T-helper 1 cell treated with Interleukin-12 subunit alpha and Interleukin-12 subunit beta and Interleukin-4 antibody, amounts not matched to agents 30 ng/mL and 1 ng/mL, for 36 hours (primary cell): ENCODE results near the gene SRP14. TPM values are rescaled to one million over a fixed set of nuclear protein-coding genes. Genes with fewer than 3 reads are reported as not detected.

Source experiments
- intact Hi-C: fragments of 100-400 bp; cut with micrococcal nuclease; formaldehyde crosslinking; loops from one replicate; pipeline ENCODE4 v1.15.1; 2024
- total RNA-seq: library from RNA; stranded (reverse); gene quantifications from 2 replicates; pipeline ENCODE4 v1.2.3, GENCODE V29; 2022

The SRP14 gene
- total RNA-seq, 1 donor from 2014 or later, result 152 TPM

DNA sequence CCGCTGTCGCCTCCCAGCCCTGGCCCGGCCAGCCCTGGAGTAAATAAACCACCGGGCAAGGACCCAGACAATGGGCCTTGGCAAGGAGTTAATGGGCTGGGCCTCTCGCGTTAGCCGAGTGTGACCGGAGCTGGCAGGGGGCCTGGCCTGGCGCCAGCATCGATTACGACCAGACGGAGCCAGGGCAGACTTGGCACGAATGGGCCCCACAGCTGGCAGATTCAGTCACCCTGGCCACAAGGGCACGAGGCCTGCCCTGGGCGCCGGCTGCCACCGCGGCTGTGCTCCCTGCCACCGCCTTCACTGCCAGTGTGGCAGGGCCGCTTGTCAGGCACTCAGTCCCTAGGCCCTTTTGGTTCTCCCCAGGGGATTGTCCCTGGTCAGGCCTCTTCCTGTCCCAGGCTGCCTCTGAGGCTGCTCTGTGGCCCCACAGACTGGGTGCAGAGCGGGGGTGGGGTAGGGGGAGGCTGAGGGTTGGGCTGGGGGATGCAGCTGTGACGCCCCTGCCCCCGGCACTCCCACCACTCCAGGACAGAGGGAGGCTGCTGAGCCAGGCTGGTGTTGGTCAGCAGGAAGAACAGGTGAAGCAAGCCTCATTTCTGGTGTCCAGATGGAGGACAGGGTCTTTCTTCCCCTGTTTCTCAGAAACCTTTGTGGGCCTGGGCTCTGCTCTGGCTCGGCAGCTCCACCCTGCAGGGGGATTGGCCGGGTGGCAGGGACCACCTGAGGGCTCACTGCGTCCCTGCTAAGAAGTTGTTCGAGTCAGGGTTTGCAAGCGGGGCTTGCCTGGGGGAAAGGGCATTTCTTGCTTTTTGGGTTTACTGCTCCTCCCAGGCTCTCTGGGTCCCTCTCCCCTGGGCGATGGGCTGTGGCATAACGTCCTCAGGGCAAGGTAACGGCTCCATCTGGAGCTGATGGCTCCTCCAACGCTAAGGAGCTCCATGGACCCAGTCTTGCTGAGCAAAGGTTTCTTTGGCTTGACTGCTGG, 30.5 kb upstream of the SRP14 start:
- intact Hi-C loops, result no loop called here

DNA sequence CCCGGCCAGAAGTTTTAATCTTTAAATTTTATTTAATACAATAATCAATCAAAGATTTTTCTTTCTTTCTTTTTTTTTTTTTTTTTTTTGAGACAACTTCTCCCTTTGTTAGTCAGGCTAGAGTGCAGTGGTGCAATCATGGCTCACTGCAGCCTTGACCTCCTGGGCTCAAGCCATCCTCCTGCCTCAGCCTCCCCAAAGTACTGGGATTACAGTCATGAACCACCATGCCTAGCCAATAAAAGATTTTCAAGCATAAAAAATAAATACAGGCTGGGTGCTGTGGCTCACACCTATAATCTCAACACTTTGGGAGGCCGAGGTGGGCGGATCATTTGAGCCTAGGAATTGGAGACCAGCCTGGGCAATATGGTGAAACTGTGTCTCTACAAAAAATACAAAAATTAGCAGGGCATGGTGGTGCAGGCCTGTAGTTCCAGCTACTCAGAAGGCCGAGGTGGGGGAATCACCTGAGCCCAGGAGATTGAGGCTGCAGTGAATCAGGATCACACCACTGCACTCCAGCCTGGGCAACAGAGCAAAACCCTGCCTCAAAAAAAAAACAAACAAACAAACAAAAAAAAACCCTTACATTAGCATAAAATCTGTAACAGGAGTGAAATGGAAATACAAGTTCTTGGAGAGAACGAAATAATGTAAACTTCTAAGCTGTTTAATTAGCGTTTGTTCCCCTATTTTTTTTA, 29.1 kb upstream of the SRP14 start:
- intact Hi-C loops, result no loop called here

DNA sequence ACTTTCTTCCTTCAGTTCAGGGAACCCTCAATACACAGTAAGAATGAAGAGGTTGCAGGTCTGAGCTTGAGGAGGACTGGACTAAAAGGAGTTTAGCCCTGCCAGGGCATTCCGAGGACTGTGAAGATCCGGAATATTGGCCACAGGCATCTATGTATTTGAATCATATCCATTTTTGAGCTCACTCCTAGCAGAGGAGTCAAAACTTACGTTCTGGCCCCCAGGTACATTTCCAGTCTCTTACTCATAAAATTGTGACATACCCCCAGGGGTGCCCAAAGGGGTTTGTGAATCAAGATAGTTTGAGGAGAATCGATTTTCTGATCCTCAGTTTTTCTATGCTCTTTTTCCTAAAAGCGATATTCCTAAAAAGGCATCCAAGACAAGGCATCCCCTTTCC, 27.6 kb upstream of the SRP14 start:
- intact Hi-C loops, result no loop called here

DNA sequence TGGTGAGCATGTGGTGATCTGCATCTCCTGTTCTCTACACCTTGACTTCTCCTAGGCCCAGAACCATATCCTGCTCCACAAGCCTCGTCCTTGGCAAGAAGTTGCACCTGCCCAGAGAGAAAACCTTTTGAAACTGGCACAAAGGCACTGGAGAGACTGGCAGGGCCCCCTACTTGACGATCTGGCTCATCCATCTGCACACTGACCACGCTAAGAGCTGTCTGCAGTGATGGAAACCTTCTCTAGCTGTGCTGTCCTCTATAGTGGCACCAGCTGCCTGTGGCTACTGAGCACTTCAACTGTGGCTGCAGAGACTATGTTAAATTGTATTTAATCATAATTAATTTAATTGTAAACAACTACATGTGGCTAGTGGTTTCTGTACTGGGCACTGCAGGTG, 26.2 kb upstream of the SRP14 start:
- intact Hi-C loops, result no loop called here

DNA sequence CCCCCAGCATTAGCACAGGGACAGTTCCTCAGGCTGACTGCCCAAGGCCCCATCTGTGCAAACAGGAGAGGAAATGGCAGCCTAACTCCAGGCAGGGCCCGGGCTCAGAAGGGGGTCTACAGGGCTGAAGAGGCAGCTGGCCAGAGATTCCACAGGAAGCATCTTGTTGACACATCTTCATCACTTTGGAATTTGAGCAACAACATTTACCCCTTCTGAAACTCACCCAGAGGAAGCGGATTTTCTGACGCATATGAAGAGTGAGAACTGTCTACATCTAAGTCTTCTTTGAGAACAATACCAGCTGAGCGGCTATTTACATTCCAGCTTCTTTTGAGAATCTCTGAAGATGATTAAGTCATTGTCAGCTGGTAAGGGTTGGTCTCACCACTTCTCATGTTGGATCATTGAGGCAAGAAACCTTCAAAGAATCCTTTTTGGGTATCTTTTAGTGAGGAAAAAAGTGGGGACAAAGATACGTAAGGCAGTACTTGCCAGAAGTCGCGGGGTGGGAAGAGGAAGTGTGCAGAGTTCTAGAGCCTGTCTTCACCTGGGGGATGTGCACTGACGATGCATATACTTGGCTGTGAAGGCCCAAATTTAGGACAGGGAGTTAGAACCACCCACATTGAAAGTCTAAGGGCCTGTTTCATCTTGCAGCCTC, 25.4 kb upstream of the SRP14 start:
- intact Hi-C loops, result no loop called here

DNA sequence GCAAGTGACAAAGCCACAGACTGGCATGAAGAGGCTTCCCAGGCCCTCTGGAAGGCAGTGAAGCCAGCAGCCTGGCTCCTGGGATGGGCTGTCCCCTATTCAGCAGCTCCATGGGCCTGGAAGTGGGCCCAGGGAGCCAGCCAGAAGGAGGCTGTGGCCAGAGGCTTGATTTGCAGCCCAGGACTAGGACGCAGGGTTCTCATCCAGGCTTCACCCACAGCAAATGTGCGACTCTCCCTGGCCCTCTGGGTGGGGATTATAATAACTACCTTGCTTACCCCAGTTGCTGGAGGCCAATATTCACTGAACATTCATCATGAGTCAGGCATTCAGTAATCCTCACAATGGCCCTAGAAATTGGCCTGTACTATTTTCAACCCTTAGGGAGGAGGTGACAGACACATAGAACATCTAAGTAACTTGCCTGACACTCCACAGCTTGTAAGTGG, 24.6 kb upstream of the SRP14 start:
- intact Hi-C loops, result no loop called here

DNA sequence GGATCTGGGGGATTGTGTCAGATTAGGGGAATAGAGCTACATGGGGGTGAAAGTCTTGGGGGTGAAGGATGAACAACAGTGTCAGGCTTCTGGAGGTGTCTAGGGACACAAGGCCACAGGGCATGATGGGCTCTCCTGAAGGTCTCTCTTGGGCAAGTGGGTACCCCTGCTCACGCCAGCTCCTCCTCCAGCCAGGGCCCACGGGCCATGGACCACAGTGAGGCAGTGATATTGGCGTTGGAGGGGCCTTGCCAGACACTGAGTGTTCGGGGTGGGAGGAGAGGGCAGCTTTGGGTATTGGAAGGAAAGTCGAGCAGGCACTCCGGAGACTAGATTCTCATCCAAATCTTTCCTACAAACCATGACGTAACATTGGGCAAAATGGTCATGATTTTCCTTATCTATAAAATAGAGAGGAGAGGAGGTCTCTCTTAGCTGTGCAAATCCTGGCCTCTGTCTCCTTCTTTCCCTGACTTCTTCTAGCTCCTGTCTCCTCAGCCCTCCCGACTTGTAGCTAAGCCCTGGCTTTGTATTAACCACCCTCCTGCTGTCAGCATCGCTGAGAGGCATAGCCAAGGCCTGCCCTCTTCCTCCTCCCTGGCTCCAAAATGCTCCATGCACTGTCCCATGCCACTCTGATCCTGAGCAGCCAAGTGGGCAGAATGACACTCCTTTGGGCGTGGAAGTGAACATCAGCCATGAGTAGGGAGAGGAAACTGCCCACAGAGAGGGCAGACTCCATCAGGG, 24.0 kb upstream of the SRP14 start:
- intact Hi-C loops, result no loop called here

DNA sequence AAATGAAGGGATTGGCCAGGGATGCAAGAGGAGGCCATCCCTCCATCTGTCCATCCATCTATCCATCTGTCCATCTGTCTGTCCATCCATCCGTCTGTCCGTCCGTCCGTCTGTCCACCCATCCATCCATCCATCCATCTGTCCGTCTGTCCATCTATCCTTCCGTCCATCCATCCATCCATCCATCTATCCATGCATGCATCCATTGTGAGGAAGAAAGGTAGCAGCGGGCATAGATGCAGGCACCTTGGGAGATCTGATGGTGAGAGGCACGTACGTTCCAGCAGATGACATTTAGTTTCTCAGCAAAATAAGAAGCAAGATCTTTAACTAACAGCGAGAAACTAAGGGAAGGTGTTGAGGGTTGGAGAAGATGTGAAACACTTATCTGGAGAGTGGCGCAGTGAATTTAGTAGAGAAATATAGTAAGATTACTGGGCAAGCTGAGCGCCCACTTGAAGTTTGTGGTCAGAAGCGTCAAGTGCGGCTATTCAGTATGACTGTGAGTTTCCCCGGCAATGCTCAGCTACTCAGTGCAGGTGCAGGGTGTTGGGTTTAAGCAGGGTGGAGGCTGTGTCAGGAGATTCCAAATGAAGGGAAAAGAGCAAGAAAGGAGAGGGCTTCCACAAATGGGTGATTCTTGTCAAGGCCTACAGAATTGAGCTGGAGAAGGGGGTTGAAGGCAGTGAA, 22.4 kb upstream of the SRP14 start:
- intact Hi-C loops, result no loop called here

DNA sequence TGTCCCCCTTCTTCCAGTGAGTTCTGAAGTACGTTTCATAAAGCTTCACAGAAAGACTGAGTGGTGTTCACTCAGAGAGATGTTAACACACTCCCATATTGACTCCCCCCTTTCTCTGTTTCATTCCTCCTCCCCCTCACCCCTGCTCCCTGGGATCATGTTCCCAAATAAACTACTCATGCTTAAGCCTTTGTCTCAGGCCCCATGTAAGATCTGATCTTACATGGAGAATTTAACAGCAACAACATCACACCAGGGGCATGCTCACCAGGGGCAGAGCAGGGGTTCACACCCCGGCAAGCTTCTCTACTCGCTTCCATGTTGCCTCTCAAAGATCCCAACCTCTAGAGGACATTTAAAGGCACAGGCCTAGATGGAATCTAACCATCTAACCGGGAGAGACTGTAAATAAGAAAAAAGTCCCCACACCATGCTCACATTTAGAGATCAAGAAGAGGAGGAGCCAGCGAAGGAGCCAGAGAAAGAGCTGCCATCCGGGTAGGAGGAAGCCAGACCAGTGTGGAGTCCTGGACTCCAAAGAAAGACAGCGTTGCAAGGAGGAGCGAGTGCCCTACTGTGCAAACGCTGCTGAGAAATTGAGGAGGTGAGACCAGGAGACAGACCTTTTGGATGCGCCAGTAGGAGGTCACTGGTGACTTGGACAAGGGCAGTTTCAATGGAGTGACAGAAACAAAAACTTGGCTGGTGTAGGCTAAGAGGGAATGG, 21.4 kb upstream of the SRP14 start:
- intact Hi-C loops, result no loop called here

DNA sequence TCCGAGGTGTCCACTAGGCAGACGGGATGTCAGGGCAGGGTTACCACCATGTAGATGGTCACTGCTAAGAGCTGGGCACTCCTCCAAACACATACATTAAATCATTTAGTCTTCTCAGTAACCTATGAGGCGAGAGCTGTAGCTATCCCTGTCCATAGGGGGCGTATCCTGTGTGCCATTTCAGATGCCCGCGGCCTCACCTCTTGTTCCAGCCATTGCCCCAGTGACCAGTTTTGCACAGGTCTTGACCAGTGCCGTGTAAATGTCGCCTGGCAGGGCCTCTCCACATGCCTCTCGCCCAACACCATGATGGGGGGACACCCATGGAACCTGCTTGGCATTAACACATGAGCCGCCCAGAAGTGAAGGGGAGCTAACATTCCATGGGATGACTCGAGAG, 20.8 kb upstream of the SRP14 start:
- intact Hi-C loops, result no loop called here

DNA sequence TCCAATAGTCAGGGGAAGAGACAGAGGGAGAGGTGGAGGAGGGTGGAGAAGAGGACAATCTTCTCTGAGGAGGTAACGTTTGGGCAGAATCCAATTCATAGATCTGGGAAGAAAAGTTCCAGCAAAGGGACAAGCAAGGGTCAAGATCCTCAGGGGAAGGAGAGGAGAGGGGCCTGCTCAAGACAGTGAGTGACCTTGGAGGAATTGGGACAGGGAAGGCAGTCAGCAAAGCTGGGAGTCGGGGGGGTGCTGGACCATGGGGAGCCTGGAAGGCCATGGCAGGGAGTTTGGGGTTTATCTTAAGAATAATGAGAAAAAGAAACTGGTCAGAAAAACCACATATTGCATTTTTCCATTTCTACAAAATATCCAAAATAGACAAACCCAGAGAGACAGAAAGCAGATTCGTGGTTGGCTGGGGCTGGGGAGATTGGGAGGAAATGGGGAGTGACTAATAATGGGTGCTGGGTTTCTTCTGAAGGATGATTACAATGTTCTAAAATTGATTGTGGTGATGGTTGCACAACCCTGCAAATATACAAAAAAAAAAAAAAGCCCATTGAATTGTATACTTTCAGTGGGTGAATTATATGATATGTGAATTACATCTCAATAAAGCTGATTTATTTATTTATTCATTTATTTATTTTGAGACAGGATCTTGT, 19.6 kb upstream of the SRP14 start:
- intact Hi-C loops, result no loop called here

DNA sequence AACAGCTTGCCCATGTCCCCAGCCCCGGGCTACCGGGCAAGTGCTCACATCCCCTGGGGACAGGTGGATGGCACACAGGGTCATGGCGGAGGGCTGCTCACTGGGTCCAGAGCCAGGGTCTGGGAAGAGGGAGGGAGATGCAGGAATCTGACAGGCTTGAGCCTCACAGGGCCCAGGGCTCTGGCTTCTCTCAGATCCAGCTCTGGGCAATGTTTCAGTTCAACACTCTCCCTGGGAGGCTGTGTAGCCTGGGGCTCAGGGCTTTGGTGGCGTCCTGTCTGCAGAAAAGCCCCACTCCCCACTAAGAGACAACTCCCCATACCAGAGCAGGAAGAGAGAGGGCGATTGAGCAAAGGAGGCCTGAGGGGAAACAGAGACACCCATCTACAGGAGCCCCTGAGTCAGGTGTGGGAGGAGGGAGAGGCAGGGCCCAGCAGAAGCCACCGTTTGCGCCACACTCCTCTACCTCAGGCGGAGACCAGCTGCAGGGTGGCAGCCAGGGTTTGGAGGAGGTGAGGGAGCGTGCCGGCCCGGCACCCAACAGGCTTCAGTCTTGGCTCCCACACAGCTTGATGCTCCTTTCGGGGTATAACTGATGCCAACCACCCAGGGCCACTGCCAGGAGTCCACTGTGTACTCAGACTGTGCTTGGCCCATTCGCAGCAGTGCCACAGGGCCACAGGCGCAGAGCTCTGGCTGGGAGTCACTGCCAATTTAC, 16.8 kb upstream of the SRP14 start:
- intact Hi-C loops, result no loop called here

DNA sequence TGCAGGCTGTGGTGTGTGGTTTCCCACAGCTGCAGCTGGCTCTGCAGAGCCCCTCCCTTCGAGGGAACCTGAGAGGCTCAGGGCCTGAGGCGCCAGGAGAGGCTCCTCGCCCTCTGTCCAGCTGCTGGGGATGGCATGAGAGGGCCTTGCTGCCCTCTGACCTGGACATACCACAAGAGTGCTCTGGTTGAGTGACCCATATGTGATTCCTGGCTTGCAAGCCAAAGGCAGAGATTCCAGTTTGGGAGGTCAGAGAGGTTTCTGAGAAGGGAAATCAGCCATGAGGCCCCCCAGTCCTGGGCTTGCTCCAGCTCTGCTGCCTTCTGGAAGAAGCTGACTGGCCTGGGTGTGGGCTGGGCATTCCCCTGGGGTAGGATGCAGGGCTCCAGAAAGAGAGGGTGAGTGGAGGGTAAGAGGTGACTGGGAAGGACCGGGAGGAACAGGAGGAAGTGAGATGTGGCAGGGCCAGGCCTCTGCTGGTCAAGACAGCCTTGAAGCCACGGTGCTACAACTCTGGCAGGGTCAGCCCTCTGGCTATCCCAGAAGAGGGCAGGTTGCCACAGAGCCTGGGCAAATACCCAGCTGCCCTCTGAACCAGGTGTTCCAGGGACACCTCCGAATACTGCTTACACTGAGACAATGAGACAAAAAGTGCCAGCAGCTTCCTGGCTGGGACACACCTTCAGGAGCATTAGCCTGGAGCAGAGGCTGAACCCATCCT, 16.0 kb upstream of the SRP14 start:
- intact Hi-C loops, result no loop called here

DNA sequence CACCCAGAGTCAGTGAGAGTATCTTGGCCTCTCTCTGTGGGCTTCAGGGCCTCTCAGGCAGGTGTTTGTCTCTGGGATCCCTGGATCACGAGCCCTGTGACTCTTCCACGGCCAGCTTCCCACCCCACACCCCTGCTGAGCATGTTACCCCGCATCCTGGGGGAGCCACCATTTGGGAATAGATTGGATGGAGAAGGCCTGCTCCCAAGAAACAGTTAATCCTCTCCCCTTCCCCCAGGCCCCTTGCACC, 15.5 kb upstream of the SRP14 start:
- intact Hi-C loops, result no loop called here

DNA sequence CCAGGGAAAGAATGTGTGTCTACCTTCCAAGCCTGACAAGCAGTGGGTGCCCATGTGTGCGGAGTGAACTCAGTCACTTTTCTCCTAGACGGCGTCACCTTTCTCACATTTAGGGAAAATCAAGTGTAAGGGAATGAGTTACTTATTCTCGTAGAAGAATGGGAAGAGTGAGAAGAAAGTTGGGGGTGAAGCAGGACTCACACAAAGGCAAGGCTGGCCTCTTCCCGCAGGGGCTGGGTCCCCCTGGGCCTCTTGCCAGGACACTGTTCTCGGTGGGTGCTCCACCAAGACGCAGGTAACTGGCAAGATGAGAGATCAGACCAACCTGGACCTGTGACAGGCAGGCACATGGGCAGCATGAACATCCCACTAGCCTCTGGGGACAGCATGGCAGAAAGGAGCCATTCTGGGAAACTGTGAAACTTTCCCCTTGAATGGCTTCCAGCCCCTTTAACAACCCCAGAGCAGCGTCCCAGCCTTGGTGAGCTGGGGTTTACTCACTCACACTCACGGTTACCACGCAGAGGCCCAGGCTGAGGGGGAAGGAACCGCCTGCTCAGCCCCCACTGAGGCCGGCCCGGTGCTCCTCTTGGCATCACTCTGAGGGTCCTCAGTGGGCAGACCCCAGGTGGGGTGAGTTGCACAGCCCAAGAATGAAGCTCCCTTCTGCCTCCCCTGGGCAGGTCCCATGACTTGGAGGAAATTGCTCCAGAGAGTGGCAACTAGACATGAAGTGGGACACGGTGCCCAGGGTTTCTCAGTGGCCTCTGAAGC, 15.0 kb upstream of the SRP14 start:
- intact Hi-C loops, result no loop called here

DNA sequence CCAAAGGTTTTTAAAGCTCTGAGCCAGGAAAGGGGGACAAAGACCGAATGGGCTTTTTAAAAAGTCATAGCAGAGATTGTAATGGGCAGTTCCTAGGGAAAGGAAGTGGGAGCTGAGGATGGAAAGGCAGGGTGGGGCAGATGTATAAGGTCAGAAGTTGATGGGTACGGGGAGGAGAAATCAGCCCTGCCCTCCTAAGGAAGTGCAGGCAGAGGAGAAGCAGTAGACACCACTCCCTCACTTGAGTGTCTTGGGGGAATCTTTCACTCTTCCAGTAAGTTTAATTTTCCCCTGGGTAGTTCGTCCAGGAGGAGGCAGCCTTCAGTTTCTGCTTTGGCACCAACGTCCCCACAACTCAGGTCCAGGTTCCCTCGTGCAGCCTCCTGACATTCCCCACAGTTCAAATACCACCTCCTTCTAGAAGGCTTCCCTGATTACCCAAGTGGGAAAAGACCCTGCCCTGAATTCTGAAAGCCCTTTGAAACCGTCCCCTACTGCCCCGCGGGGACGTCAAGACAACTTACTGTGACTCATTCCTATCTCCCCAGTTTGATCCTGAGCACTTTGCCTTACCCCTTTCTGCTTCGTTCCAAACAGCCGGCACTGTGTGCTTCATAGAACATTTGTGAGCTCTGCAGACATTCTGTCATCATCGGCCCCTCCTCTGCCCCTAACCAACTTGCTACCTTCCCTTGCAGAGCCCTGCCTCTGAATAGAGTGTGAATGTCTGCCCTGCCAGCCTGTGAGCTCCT, 14.3 kb upstream of the SRP14 start:
- intact Hi-C loops, result no loop called here

DNA sequence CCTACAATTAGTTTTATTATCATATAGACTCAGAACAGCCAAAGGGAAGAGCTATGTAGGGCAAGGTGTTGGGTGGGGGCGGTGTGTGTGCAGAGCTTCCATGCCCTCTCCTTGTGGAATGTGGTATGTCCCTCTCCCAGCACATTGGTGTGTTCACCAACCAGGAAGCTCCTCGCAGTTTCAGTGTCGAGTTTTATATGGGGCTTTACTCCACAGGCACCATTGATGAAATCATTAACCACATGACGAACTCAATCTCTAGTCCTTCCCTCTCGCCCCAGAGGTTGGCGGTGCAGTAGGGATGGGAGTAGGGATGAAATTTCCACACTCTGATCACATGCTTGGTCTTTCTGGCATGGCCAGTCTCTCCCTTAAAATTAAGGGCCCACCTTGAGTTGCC, 13.6 kb upstream of the SRP14 start:
- intact Hi-C loops, result no loop called here
